ENCODE measurements around the gene TMTC1.

The TMTC1 gene

DNA sequence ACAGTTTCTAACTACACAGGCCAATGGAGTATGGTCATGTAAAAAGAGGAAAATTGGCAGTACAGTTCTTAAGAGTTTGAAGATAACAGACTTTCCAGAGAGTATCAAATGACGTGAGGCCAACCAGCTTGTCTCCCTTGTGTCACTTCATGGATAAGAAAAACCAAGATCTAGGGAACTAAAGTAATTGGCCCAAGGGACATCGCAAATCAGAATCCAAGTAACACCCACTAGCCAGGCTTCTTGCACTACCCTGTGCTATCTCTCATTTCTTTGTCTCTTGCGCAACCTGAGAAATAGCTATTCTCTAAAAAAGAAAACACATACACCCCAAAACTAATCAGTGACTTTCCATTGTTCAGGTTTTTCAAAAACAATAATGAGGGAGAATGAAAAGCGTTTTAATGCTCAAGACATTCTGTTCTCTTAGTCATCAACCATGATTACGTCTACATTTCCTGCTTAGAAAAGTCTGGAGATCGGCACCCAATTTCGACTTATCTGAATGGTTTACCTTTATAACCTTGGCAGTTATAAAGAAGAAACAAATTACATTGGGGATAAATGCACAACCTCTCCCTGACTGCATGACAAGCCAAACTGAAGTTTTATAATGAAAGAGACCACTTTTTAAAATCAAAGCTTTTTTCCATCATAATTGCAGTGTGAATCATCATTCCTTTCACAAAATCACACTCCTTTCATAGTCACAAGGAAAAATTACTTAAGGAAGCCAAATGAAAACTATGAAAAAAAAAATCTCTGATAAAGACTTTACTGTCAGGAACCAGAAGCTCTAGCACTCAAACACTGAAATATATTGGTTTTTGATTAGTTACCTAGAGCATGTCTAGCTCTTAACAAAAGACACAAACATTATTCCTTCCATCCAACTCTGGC is 42.1 kb downstream of the TMTC1 start:
- DNase-seq (ENCODE audit: low read depth in 2 of 2, low spot score in 1 of 2), result no peak

GRCh38 chr12:29739279-29739991 is 44.3 kb downstream of the TMTC1 start:
- no peak for DNase-seq (ENCODE audit: low read depth in 2 of 2, low spot score in 1 of 2)

GRCh38 chr12:29738365-29738764 is 45.4 kb downstream of the TMTC1 start:
- no peak for DNase-seq (ENCODE audit: low read depth in 2 of 2, low spot score in 1 of 2)

- no peak for DNase-seq (ENCODE audit: low read depth in 2 of 2, low spot score in 1 of 2)
These were observed 46.1 kb downstream of the TMTC1 start for GRCh38 chr12:29737644-29738043.

DNA sequence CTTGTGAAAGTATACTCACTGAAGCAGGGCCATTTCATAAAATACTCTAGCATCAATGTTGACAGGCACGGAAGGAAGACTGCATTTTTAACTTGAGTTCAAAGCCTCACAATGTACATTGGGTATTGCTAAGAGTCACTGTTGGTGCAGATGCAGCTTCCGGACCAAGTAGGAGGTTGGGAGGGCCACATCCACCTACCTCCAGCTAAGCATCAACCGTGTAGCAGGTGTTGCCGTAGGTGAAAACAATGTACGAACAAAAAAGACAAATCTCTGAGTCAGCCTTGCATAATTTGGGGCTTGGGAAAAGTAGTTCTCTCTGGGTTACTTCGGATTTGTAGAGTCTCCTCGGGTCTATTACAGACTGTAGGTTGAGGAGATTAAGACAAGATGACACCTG is 48.1 kb downstream of the TMTC1 start:
- no peak for DNase-seq (ENCODE audit: low read depth in 2 of 2, low spot score in 1 of 2)

GRCh38 chr12:29734734-29735133 is 49.0 kb downstream of the TMTC1 start:
- no peak for DNase-seq (ENCODE audit: low read depth in 2 of 2, low spot score in 1 of 2)

DNA sequence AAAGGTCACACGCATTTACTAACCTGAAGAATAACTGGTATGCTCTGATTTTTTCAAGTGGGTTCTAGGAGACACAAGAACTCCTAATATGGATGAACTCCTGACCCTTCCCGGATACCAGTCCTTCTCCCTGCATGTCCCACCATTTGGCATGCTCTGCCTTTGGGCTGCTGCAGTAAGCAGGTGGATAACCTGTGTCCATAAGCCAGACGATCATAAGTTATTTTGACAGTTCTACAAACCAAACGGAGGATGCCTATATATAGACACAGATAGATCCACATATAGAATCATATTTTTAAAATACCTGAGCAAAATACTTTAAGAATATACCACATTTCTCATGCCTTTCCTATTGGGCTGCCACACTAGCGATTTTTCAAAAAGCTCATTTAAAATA is 49.4 kb downstream of the TMTC1 start:
- no peak for DNase-seq (ENCODE audit: low read depth in 2 of 2, low spot score in 1 of 2)

DNA sequence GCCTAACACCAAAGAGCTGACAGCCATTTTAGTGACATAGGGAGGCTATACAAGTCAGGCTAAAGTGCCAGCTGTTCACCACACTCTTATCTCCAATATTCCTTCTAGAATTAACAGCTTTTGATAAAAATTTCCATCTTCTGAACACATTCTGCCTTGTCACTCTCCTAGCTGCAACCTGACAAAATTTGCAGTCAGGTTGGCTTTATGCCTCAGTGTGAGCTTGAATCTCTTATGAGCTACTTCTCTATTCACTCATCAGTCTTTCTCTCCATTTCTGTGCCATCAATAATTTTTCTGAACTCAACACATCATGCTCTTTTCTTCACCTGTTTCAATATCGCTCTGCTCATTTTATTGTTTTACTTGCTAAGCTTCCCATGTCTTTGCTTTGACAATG is 50.2 kb downstream of the TMTC1 start:
- DNase-seq (ENCODE audit: low read depth in 2 of 2, low spot score in 1 of 2), result no peak

DNA sequence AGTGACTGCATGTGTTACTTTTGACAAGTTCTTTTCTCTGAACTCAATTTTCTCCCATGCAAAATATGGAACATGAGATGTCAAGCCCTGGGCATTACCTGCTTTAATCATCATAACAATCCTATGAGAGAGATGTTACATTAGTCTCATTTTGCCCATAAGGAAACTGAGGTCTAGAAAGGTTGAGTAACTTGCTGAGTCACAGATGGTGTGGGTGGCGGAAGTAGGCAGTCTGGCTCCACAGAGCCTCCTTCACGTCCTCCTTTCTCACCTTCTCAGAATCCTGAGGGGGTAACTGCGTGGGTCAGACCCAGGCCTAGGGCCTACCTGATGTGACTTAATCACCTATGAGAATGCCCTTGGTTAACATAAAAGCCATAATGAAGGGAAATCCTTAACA is 50.7 kb downstream of the TMTC1 start:
- DNase-seq (ENCODE audit: low read depth in 2 of 2, low spot score in 1 of 2), result no peak

DNA sequence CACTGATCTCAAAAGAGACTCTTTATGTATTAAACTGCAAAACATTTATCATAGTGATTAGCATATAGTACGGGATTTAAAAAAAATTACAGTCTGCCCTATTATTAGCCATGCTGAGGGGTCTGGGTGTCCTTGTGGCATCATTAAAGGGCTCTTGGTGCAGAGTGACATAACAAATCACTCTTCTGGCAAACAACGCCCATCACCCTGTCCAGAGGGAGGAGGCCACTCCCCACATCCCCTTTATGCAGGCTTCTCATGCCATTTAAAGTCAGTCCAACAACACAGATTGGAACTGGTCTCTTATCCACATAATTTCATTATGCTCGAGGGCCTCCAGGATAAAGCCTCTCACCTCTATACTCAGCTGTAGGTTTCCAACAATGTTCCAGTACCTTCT is 51.1 kb downstream of the TMTC1 start:
- DNase-seq (ENCODE audit: low read depth in 2 of 2, low spot score in 1 of 2), result no peak

GRCh38 chr12:29732191-29732590 is 51.6 kb downstream of the TMTC1 start:
- no peak for DNase-seq (ENCODE audit: low read depth in 2 of 2, low spot score in 1 of 2)

DNA sequence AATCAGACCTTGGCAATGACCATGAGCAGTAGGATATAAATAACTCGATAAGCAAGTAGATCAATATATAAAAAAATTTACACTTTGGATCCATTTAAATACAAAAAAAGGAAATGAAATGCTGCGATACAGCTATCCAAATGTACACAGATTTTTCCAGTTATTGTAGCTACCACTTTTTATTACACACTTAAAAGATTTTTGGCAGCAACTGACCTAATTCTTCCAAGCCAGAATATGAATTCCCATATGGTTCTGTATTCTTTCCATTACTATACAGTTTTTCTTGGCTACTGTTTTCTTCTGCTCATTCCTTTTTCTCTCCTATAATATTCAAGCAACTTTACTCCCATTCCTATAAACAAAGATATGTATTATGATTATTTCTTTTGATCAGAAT is 52.2 kb downstream of the TMTC1 start:
- DNase-seq (ENCODE audit: low read depth in 2 of 2, low spot score in 1 of 2), result no peak

DNA sequence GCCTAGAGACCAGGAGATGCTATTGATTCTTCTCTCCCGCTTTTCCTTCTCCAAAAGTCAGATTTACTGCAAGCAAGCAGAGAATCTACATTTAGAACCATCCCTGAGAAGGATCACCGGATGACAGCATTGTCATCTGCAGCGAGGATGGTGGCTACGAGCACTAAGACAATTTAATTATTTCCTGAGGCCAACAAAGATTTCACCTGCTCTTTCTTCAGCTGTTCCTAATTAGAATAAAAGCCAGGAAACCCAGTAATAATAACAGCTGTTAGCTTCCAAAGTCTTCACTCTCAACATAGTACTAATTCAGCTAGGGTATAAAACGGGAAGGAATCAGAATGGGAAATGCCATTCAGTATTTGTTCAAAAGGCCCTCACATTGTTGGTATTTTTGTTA is 53.3 kb downstream of the TMTC1 start:
- DNase-seq (ENCODE audit: low read depth in 2 of 2, low spot score in 1 of 2), result no peak

DNA sequence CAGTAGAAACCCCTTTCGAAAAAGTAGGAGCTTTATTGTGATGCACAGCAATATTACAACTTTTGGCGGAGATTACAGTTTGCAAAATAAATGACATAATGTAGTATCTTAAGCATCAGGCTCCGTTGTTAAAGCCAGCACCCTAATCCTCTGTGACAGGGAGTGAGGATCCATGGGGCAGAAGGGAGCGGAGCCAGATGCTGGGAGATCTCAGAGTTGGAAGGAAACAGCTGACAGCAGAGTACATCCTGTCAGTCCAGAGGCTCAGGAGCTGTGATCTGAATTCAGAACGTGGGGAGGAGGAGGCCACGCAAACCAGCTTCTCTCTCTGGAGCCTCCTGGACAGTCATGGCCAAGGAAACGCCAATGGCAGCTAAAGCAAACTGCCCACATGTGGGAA is 55.7 kb downstream of the TMTC1 start:
- DNase-seq (ENCODE audit: low read depth in 2 of 2, low spot score in 1 of 2), result no peak

GRCh38 chr12:29726741-29727348 is 56.9 kb downstream of the TMTC1 start:
- no peak for DNase-seq (ENCODE audit: low read depth in 2 of 2, low spot score in 1 of 2)

- no peak for DNase-seq (ENCODE audit: low read depth in 2 of 2, low spot score in 1 of 2)
These were observed 57.4 kb downstream of the TMTC1 start for GRCh38 chr12:29726321-29726692.

DNA sequence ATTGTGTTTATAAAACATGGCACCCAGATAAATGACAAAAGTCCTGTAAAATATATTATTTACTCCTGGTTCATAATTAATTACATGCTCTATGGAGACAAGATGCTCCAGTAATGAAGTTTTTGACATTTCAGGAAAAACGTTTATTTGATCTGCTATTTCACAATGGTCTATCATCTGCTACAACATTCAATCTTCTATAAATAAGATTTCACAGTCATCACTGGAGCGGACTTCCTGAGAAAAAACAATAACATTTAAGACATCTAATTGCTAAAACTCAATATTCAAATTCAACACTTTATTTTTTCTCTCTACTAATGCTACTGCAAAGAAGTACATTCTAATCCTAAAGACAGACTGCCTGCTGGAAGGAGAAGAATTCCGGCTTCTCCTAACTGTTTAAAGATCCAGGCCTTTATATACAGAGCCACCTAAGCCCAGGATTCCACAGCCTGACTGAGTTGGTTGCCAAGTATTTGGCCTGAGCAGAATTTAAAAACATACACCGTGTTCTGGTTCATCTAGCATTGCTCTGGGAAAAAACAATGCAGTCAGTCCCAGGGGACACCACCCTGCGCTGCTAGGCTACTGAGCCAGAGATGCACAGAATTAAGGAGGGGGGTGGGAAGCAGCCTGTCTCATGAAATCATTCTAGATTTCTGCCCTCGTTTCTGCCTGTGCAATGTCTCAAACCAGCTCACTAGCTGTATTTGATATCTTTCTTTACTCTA is 58.0 kb downstream of the TMTC1 start:
- DNase-seq (ENCODE audit: low read depth in 2 of 2, low spot score in 1 of 2), result no peak

- no peak for DNase-seq (ENCODE audit: low read depth in 2 of 2, low spot score in 1 of 2)
These were observed 61.6 kb downstream of the TMTC1 start for GRCh38 chr12:29722164-29722563.

DNA sequence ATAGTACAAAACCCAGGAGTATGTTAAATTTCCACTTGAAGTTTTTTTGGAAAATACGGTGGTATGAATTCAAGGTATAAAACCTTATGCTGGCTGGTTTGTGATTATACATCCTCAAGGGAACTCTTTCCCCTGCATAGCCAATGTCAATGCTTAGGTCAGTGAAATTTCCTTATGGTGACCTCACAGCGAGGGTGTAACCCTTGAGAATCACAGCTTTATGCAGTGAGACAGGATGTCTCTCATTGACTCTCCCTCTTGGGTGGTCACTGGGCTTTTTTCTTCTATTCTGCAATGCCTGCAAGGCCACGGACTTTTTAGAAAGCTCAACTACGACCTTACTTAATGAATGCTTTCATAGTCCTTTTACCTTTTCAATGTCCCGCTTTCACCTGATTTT is 64.4 kb downstream of the TMTC1 start:
- DNase-seq (ENCODE audit: low read depth in 2 of 2, low spot score in 1 of 2), result no peak

DNA sequence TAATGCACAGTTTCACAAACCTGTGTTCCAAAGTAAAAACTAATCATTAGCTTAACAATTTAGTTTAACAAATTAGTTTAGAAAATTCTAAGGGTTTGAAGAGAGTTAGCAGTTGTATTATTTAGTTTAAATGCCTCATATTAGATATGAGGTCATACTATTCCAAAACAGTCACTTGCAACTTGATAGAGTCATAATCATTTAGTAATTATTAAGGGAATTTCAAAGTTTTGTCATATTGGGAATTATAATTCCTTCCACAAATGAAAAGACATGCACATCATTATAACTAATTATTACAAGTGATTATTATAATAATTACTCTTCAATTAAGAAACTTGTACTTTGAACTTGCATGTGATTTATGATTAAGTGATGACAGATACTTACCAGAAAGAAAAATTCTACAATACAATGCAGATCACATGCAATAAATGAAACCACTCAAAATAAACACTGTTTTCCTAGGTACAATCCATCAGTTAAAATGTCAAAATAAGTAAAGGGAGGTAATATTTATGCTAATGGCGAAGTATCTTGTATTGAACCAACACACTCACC is 66.1 kb downstream of the TMTC1 start:
- no peak for DNase-seq (ENCODE audit: low read depth in 2 of 2, low spot score in 1 of 2)

GRCh38 chr12:29714966-29715365 is 68.8 kb downstream of the TMTC1 start:
- DNase-seq (ENCODE audit: low read depth in 2 of 2, low spot score in 1 of 2), result no peak
